Measurements from ENCODE around the gene TSPAN14. TPM values are rescaled to one million over a fixed set of nuclear protein-coding genes. Genes with fewer than 3 reads are reported as not detected.

Gene TSPAN14
- total RNA-seq, 2 experiments from 2014 or later, result 130 to 136 TPM

DNA sequence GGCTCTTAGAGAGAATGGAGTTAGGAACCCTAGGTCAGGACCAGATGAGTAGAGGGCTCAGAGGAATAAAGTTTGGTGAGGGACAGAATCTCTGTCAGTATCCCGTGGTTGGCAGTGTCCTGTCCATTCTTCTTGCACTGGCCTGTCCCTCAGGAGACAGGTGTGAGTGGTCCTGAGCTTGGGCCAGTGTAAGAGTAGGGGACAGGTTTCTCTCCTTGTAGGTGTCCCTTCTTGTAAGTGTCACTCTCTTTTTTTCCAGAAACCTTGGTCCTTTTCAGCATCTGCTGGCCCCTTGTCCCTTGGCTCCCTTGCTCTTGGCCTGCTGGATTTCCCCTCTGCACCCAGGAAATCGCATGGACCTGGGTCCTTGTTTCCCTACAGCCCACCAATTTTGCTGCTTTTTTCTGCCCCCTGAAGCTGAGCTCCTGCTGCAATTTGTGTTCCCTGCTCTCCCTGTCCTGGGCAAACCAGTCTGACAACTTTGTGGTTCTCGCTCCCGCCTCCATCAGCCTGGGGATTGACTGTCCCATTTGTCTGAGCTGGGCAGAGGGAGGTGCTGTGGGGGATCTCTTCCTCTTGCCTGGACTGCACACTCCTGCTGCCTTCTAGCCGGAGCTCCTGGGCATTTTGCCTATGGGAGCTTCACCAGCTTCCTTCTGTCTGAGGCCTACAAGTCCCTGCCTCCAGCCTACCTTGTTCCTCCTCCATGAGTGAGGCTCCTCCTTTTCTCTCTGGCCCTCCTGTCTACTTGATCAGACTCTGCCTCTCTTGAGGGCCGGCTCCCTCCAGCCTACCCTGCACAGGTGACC is 6.5 kb downstream of the TSPAN14 start:
- Mint-ChIP-seq H3K4me3 (peak overlapping the region; percentile 94), H3K9me3 (no peaks in the 10 kb centered on the region), H3K4me1 (peaks cover 98% of the 10 kb centered on the region), H3K36me3 (ENCODE audit: low read depth) (peaks cover 73% of the 10 kb centered on the region), H3K27ac (peak overlapping the region; percentile 97), H3K27me3 (no peaks in the 10 kb centered on the region)
- ChIA-PET POLR2A (interaction anchor here (1.1 to 21.7 kb wide), 8 partner anchors 8 to 40 kb away, joined by 3 to 404 read pairs (median 7); no protein-coding TSS in a partner anchor), CTCF (interaction anchor here (0.6 to 24.7 kb wide), 9 partner anchors 9 to 53 kb away, joined by 3 to 414 read pairs (median 13); no protein-coding TSS in a partner anchor)
- no peak for DNase-seq

- ChIA-PET CTCF (interaction anchor here (0.8 to 24.7 kb wide), 7 partner anchors 8 to 84 kb away, joined by 3 to 414 read pairs (median 3); no protein-coding TSS in a partner anchor), POLR2A (interaction anchor here (1.1 to 21.7 kb wide), 7 partner anchors 7 to 39 kb away, joined by 3 to 404 read pairs (median 8); no protein-coding TSS in a partner anchor)
- peaks cover 65% of the 10 kb centered on the region for H3K36me3 Mint-ChIP-seq (ENCODE audit: low read depth)
- no peaks in the 10 kb centered on the region for H3K27me3 Mint-ChIP-seq
- peak overlapping the region; percentile 97 for H3K27ac Mint-ChIP-seq
- H3K4me3 Mint-ChIP-seq, result peak overlapping the region; percentile 94
- H3K4me1 Mint-ChIP-seq, result peaks cover 99% of the 10 kb centered on the region
- DNase-seq, result no peak
- H3K9me3 Mint-ChIP-seq, result no peaks in the 10 kb centered on the region
Observed at GRCh38 chr10:80461208-80462183, 7.4 kb downstream of the TSPAN14 start.

- H3K27me3 Mint-ChIP-seq, result no peaks in the 10 kb centered on the region
- peak overlapping the region; percentile 28 for H3K4me3 Mint-ChIP-seq
- peak overlapping the region; percentile 97 for H3K27ac Mint-ChIP-seq
- DNase-seq, result no peak
- ChIA-PET CTCF (interaction anchor here (0.7 to 24.7 kb wide), 6 partner anchors 8 to 85 kb away, joined by 3 to 414 read pairs (median 3); partner anchors contain the start of gene TSPAN14), POLR2A (interaction anchor here (1.6 to 21.7 kb wide), 7 partner anchors 5 to 38 kb away, joined by 6 to 404 read pairs (median 11); partner anchors contain the start of gene TSPAN14)
- H3K4me1 Mint-ChIP-seq, result peaks cover 99% of the 10 kb centered on the region
- H3K36me3 Mint-ChIP-seq (ENCODE audit: low read depth), result peaks cover 65% of the 10 kb centered on the region
- H3K9me3 Mint-ChIP-seq, result no peaks in the 10 kb centered on the region
Observed at GRCh38 chr10:80462299-80462980, 8.3 kb downstream of the TSPAN14 start.

DNA sequence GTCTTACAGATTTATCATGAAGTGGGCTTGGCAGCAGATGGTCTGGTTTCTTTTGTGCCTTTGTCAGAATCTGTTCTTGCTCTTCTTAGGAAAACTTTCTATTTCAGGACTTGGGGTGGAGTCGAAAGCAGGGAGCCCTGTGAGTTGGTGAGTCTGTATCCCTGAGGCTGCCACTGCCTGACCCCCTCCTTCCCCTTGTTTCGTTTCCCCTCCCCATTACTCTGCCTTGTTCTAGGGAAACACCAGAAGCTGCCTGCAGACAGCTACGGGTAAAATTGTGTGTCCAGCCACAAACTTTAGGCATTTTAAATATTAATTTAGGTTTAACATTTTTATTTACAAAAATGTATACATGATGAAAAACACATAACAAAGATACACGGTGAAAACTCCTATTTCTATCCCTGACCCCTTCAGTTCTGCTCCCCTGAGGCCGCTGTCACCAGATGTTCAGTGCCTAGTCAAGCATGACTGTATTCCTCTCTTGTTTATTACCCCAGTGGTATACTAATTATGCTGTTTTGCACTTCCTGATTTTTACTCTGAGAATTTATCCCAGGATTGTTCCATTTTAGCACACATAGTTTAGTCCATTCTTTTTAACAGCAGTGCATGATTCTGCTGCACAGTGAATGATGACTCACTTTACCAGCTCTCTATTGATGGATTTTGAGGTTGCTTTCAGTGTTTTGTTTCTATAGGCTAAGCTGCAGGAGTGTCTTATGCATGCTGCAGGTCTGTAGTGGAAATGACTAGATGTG is 9.1 kb downstream of the TSPAN14 start:
- Mint-ChIP-seq H3K9me3 (no peaks in the 10 kb centered on the region), H3K27me3 (no peaks in the 10 kb centered on the region), H3K36me3 (ENCODE audit: low read depth) (peaks cover 63% of the 10 kb centered on the region), H3K4me1 (peaks cover 99% of the 10 kb centered on the region), H3K4me3 (peak overlapping the region; percentile 68), H3K27ac (peak overlapping the region; percentile 90)
- POLR2A ChIA-PET, result interaction anchor here (1.0 to 21.7 kb wide), 7 partner anchors 5 to 38 kb away, joined by 5 to 404 read pairs (median 11); partner anchors contain the start of gene TSPAN14
- no peak for DNase-seq
- CTCF ChIA-PET, result interaction anchor here (0.7 to 24.7 kb wide), 5 partner anchors 9 to 41 kb away, joined by 3 to 414 read pairs (median 3); partner anchors contain the start of gene TSPAN14

DNA sequence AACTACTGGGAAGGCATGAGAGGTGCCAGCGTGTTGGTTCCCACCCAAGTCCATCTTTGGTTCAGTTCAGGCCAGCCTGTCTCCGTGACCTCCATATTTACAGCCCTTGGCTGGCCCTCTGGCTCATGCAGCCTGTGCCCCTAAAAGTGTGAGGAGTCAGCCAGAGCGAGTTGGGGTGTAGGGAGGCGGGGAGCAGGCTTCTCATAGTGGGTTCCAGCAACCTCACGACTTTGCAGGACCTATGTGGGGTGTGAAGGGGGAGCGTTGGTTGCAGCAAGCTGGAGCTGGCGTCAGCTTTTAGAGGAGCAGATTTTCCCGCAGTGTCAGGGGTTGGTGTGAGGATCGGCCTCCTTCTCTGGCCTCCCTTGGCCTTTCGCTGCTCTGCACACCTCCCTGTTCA is 9.8 kb downstream of the TSPAN14 start:
- H3K27me3 Mint-ChIP-seq, result no peaks in the 10 kb centered on the region
- no peaks in the 10 kb centered on the region for H3K9me3 Mint-ChIP-seq

DNA sequence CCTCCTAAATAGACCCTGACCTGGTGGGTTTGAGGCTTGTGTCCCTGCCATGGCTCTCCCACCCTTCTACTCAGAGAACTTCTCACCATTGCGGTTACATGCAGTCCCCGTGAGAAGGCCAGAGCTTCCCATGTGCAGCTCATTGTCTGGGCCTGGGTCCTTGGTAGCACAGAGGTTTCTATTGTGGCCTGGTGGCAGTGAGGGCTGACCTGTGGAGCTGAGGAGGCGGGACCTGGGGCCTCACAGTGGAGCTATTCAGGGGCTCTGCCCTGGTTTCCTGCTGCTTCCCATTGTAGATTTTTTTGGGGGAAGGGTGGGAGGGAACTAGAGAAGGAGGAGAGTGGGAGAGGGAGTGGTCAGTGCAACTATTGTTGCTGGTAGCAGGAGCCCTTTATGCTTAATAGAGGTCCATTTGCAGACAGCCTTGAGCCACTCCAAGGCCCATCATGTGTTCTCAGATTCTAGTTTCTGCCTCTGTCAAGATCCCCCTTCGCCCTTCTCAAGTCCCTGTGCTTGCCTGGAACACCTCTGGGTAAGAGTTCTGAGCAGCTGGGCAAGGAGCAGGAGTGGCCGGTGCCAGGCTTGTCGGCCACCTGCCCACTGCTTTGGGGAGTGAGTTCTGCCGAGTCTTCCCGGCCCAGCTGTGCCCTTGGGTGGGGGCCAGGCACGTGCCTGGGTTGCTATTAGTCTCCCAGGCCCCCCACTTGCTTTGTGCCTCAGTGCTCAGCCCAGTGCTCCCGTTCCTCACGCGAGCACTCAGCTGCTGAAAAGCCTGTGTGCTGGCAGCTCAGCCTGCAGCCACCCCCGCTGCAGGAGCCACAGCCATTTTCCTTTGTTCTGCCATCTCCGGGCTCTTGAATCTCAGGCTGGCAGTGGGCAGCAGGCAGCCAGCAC is 10.7 kb downstream of the TSPAN14 start:
- Mint-ChIP-seq H3K27ac (peak overlapping the region; percentile 90), H3K9me3 (no peaks in the 10 kb centered on the region), H3K4me1 (peaks cover 99% of the 10 kb centered on the region), H3K4me3 (peak overlapping the region; percentile 68), H3K36me3 (ENCODE audit: low read depth) (peaks cover 61% of the 10 kb centered on the region), H3K27me3 (no peaks in the 10 kb centered on the region)
- ChIA-PET POLR2A (interaction anchor here (0.8 to 21.7 kb wide), 7 partner anchors 7 to 36 kb away, joined by 3 to 404 read pairs (median 11); partner anchors contain the start of gene TSPAN14), CTCF (interaction anchor here (4.6 to 24.7 kb wide), 3 partner anchors 7 to 40 kb away, joined by 27 to 414 read pairs (median 82); partner anchors contain the start of gene TSPAN14)
- no peak for DNase-seq

More for the DNA sequence above, 9.8 kb downstream of the TSPAN14 start:
- Mint-ChIP-seq H3K27ac (peak overlapping the region; percentile 90), H3K4me1 (peaks cover 99% of the 10 kb centered on the region), H3K4me3 (peak overlapping the region; percentile 68), H3K36me3 (ENCODE audit: low read depth) (peaks cover 64% of the 10 kb centered on the region)
- ChIA-PET CTCF (interaction anchor here (1.9 to 24.7 kb wide), 2 partner anchors 20 to 41 kb away, joined by 6 to 414 read pairs; no protein-coding TSS in a partner anchor), POLR2A (interaction anchor here (0.8 to 21.7 kb wide), 8 partner anchors 6 to 37 kb away, joined by 3 to 404 read pairs (median 9); partner anchors contain the start of gene TSPAN14)
- no peak for DNase-seq

DNA sequence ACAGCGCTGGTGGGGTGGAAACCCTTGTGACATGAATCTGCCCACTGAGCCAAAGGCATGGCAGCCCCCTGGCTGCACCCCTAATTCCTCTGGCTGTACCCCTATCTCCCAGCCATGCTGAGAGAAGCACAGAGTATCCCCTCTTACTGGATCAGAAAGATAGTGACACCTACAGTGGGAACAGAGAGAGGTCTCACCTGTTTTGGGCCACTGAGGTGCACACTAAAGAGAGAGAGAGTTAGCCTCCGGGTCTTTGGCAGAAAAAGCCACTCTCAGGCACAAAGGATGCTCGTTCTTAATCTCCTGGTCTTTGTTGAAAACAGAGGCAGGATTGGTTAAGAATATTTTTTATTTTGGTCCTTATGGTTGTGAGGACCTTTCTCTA is 11.3 kb downstream of the TSPAN14 start:
- Mint-ChIP-seq H3K36me3 (ENCODE audit: low read depth) (peaks cover 60% of the 10 kb centered on the region), H3K4me3 (peak overlapping the region; percentile 65), H3K27me3 (no peaks in the 10 kb centered on the region), H3K4me1 (peaks cover 98% of the 10 kb centered on the region), H3K9me3 (no peaks in the 10 kb centered on the region), H3K27ac (peak overlapping the region; percentile 90)
- DNase-seq, result no peak
- CTCF ChIA-PET, result interaction anchor here (2.8 to 24.7 kb wide), 4 partner anchors 8 to 39 kb away, joined by 7 to 414 read pairs (median 54); partner anchors contain the start of gene TSPAN14
- POLR2A ChIA-PET, result interaction anchor here (1.2 to 21.7 kb wide), 4 partner anchors 8 to 35 kb away, joined by 3 to 404 read pairs (median 258); partner anchors contain the start of gene TSPAN14

DNA sequence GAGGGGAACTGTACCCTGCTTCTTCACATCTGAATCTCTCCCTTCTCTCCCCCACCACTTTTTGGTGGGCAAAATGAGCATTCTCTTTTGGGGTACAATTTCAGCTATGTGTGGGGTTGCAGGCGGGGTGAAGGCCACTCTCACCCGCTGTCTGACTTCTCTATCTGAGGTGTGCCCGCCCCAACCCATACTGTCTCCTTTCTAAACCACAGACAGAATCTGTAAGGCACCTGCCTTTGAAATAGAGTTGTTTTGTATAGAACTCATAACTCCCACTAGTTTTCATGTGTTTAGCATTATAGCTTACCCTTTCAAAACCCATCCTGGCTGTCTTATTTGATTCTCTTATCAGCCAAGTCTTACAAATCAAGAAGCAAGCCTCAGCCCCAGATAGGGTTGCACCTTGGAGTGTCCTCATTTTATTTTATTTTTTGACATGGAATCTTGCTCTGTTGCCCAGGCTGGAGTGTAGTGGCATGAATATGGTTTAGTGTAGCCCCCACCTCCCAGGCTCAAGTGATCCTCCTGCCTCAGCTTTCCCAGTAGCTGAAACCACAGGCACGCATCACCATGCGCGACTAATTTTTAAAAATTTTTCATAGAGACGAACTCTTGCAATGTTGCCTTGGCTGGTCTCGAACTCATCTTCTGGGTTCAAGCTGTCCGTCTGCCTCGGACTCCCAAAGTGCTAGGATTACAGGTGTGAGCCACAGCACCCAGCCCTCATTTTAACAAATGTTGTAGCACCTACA is 11.9 kb downstream of the TSPAN14 start:
- Mint-ChIP-seq H3K36me3 (ENCODE audit: low read depth) (peaks cover 60% of the 10 kb centered on the region), H3K27me3 (no peaks in the 10 kb centered on the region), H3K27ac (peak overlapping the region; percentile 90), H3K4me3 (peak overlapping the region; percentile 65), H3K9me3 (no peaks in the 10 kb centered on the region), H3K4me1 (peaks cover 98% of the 10 kb centered on the region)
- peak; percentile 58 for DNase-seq
- CTCF ChIA-PET, result interaction anchor here (1.6 to 24.7 kb wide), 5 partner anchors 8 to 38 kb away, joined by 7 to 414 read pairs (median 27); partner anchors contain the start of gene TSPAN14
- POLR2A ChIA-PET, result interaction anchor here (1.2 to 21.7 kb wide), 5 partner anchors 7 to 35 kb away, joined by 3 to 404 read pairs (median 182); partner anchors contain the start of gene TSPAN14

DNA sequence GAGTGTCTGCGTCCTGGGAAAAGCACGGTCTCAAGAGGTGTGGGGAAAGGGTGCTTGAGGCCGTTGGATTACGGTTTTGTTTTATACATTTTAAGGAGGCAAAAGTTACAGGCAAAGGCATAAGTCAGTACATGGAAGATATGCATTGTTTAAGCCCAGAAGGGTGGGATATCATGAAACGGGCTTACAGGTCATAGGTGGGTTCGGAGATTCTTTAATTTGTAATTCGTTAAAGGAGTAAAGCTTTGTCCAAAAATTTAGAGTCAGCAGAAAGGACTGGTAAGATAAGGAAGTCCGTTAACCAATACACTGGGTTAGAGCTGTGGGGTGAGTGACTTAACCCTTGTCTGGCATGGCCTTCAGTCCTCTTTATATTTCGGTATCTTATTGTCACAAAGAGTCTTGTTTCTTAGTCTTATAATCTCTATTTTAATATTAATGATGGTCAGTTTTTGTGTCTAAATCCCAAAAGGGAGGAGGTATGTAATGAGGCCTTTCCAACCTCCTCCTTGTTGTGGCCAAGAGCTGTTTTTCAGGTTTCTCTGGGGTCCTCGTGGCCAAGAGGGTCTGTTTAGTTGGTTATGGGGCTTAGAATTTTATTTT is 12.7 kb downstream of the TSPAN14 start:
- no peaks in the 10 kb centered on the region for H3K27me3 Mint-ChIP-seq
- no peaks in the 10 kb centered on the region for H3K9me3 Mint-ChIP-seq
- CTCF ChIA-PET, result interaction anchor here (1.2 to 24.7 kb wide), 7 partner anchors 9 to 38 kb away, joined by 4 to 414 read pairs (median 7); partner anchors contain the start of gene TSPAN14
- peaks cover 98% of the 10 kb centered on the region for H3K4me1 Mint-ChIP-seq
- H3K4me3 Mint-ChIP-seq, result peak overlapping the region; percentile 65
- peak overlapping the region; percentile 90 for H3K27ac Mint-ChIP-seq
- peaks cover 60% of the 10 kb centered on the region for H3K36me3 Mint-ChIP-seq (ENCODE audit: low read depth)
- DNase-seq, result no peak
- POLR2A ChIA-PET, result interaction anchor here (1.2 to 21.7 kb wide), 5 partner anchors 9 to 34 kb away, joined by 4 to 404 read pairs (median 182); partner anchors contain the start of gene TSPAN14

All from activated CD4-positive, alpha-beta memory T cell treated with anti-CD3 and anti-CD28 coated beads, Interleukin-2, amount 10 ng/mL, durations not matched to agents 7 days and 5 days (primary cell).